HL-60 (cell line): Measurements from ENCODE around the gene LY6G6F.

Experiments
- DNase-seq, 2 experiments: peaks; one replicate each; pipeline ENCODE4 v3.0.0-alpha.2; 2010 to 2020; ENCODE audit warnings: low read depth in 1 of 2, low spot score in 1 of 2
- H3K27ac ChIP-seq: fragments of 250-450 bp; sonication (Bioruptor Pico); replicated peaks from 2 replicates; pipeline ENCODE4 v1.5.1; 2020; ENCODE audit warnings: mild to moderate bottlenecking, moderate library complexity
- H3K27me3 ChIP-seq: fragments of 250-450 bp; sonication (Bioruptor Pico); 2 replicates; pipeline ENCODE4 v1.5.1; 2021; ENCODE audit warnings: mild to moderate bottlenecking, moderate library complexity; ENCODE audit not compliant: insufficient read depth, poor library complexity, severe bottlenecking
- H3K4me3 ChIP-seq: replicated peaks from 2 replicates; pipeline ENCODE4 v1.5.1; 2011; ENCODE audit warnings: mild to moderate bottlenecking, control low read depth, low read length; ENCODE audit not compliant: insufficient read depth
- CTCF ChIP-seq: IDR thresholded peaks from one replicate; pipeline ENCODE4 v1.5.1; 2011; ENCODE audit warnings: low read length, control low read depth, inconsistent platforms; ENCODE audit not compliant: insufficient read depth
- GABPA ChIP-seq: IDR thresholded peaks from 2 replicates; pipeline ENCODE4 v1.6.1; 2012; ENCODE audit warnings: low read depth
- POLR2AphosphoS5 ChIP-seq: IDR thresholded peaks from 2 replicates; pipeline ENCODE4 v1.6.1; 2012; ENCODE audit warnings: low read depth
- REST ChIP-seq: IDR thresholded peaks from 2 replicates; pipeline ENCODE4 v1.6.1; 2012; ENCODE audit warnings: low read depth; ENCODE audit not compliant: insufficient replicate concordance
- SPI1 ChIP-seq: IDR thresholded peaks from 2 replicates; pipeline ENCODE4 v1.6.1; 2012; ENCODE audit warnings: low read depth, mild to moderate bottlenecking, borderline replicate concordance

The LY6G6F gene

GRCh38 chr6:31658983-31659648 lies 47.5 kb upstream of the LY6G6F start:
- Histone ChIP-seq H3K27ac (peak overlapping the region; percentile 66), H3K4me3 (peak overlapping the region; percentile 73), H3K27me3 (no peaks in the 10 kb centered on the region)
- 0 out of 2 replicates have a peak, but pooled peaks have one; percentile 9 for TF ChIP-seq POLR2AphosphoS5
- TF ChIP-seq SPI1 = no peak
- no peak for TF ChIP-seq GABPA
- no peak for TF ChIP-seq CTCF
- TF ChIP-seq REST = no peak
- no peak for DNase-seq

GRCh38 chr6:31659649-31660380 lies 46.9 kb upstream of the LY6G6F start:
- Histone ChIP-seq H3K4me3 (peak overlapping the region; percentile 73), H3K27me3 (no peaks in the 10 kb centered on the region), H3K27ac (peak overlapping the region; percentile 66)
- peak; percentile 60 for TF ChIP-seq SPI1
- no peak for TF ChIP-seq GABPA
- peak; percentile 91 for TF ChIP-seq REST
- DNase-seq = peak in 1 of 2 experiments; percentile 59

GRCh38 chr6:31660381-31661261 lies 46.0 kb upstream of the LY6G6F start, which contains the start of gene C6orf47:
TSS of gene C6orf47 (minus strand) at chr6:31660778. CDS start at chr6:31659947, 831 bp downstream.
- Histone ChIP-seq H3K27ac (peak within 1 kb of the TSS; percentile 66), H3K27me3 (no peaks in the 10 kb centered on the region), H3K4me3 (peak within 1 kb of the TSS; percentile 73)
- peak; percentile 79 for TF ChIP-seq POLR2AphosphoS5
- no peak for TF ChIP-seq CTCF
- peak; percentile 67 to 81 for DNase-seq
